ENCODE data around the gene N4BP2L1. TPM values are rescaled to one million over a fixed set of nuclear protein-coding genes. Genes with fewer than 3 reads are reported as not detected.

The N4BP2L1 gene
- 7.9 and 9.3 TPM in 2 replicates for total RNA-seq (2022)
- Bru-seq, nascent RNA, result percentile 61 among the genes with signal in this experiment
- BruChase-seq, experiment 1, labeled RNA remaining after a 2-hour chase, result percentile 55 among the genes with signal in this experiment
- percentile 55 among the genes with signal in this experiment for BruChase-seq, experiment 2, labeled RNA remaining after a 6-hour chase
- long read RNA-seq, transcript N4BP2L1-202 (5 exons, 3,046 nt), result major isoform, 6 of 11 reads
- long read RNA-seq, partial matches to known transcripts, result 0 of 11 reads
- long read RNA-seq, other reads (novel, unspliced or antisense), result 3 of 11 reads

DNA sequence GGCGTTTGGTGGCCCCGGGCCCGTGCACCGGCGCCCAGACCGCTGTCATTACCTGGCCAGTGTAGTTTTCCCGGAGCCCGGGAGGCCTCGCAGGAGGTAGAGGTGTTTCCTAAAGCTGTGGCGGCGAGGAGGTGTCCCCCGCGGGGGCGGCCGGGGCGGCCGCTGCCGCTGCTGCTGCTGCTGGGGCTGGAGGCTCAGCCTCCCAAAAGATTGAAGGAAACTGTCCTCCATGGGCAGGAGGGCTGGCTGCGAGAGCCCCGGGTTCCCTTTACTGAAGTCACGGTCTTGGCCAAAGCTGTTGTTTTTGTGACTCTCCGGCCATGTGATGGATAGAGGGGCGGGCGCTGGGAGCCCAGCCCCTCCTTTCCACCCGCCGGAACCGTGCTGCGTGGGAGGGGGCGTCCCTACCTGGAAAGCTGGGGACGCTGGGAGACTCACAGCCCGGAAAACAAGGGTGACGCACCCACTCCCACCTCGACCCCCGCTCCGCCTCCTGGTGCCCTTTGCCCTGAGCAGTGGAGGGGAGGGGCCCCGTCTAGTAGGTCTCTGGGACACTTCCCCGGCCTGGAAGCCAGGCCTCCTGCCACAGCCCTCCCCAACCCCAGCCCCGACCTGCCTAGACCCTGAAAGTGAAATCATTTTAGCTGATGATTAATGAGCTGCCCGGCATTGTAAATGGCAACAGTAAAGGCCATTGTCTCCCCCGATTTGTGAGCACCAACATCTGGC lies at the start of gene N4BP2L1:
Gene N4BP2L1 (minus strand): TSS at position 279 of the 729 bp plus-strand sequence. CDS start 48 bp downstream, at position 231.
- ChIA-PET POLR2A (interaction anchor here (0.6 to 2.2 kb wide), 7 partner anchors 11 to 519 kb away, joined by 3 to 14 read pairs (median 6); partner anchors contain the start of genes BRCA2 and ZAR1L), CTCF (interaction anchor here (1.2 to 2.2 kb wide), 2 partner anchors 11 to 518 kb away, joined by 3 to 14 read pairs; no protein-coding TSS in a partner anchor)
- peak; percentile 95 to 96 for DNase-seq
- H3K36me3 Mint-ChIP-seq (ENCODE audit: insufficient read depth, unreplicated experiment), result peaks cover 4% of the 10 kb centered on the region
- peak within 1 kb of the TSS; percentile 69 for H3K27ac Mint-ChIP-seq (ENCODE audit: unreplicated experiment)
- H3K9me3 ChIP-seq, result no peaks in the 10 kb centered on the region
- no peaks in the 10 kb centered on the region for H3K27me3 ChIP-seq (replicated peaks; ENCODE audit: control insufficient read depth, insufficient read depth, low read length)
- no TSS peak for BruUV-seq (replicated peaks)
- no peaks in the 10 kb centered on the region for H3K36me3 ChIP-seq (ENCODE audit: control insufficient read depth, insufficient read depth, low read length)
- H3K4me1 Mint-ChIP-seq (ENCODE audit: low read depth, unreplicated experiment), result peaks cover 25% of the 10 kb centered on the region
- intact Hi-C loops (cut with micrococcal nuclease; ENCODE audit: unreplicated experiment), result loop anchor here (1.0 to 10.0 kb wide), 4 partner anchors 15 to 403 kb away; partner anchors contain the start of genes BRCA2, N4BP2L2 and ZAR1L
- no peaks in the 10 kb centered on the region for H3K27me3 Mint-ChIP-seq (ENCODE audit: insufficient read depth, unreplicated experiment)
- H3K4me3 Mint-ChIP-seq (ENCODE audit: unreplicated experiment), result peak within 1 kb of the TSS; percentile 76
- no peaks in the 10 kb centered on the region for H3K9me3 Mint-ChIP-seq (ENCODE audit: unreplicated experiment)
- TF ChIP-seq, protein P1, sequence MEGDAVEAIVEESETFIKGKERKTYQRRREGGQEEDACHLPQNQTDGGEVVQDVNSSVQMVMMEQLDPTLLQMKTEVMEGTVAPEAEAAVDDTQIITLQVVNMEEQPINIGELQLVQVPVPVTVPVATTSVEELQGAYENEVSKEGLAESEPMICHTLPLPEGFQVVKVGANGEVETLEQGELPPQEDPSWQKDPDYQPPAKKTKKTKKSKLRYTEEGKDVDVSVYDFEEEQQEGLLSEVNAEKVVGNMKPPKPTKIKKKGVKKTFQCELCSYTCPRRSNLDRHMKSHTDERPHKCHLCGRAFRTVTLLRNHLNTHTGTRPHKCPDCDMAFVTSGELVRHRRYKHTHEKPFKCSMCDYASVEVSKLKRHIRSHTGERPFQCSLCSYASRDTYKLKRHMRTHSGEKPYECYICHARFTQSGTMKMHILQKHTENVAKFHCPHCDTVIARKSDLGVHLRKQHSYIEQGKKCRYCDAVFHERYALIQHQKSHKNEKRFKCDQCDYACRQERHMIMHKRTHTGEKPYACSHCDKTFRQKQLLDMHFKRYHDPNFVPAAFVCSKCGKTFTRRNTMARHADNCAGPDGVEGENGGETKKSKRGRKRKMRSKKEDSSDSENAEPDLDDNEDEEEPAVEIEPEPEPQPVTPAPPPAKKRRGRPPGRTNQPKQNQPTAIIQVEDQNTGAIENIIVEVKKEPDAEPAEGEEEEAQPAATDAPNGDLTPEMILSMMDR (IDR thresholded peaks at IDR 0.05; ENCODE audit: insufficient read depth in 1 of 2, low read depth in 1 of 2, low read length in 1 of 2, severe bottlenecking in 1 of 2, unreplicated experiment in 1 of 2), result no peak
- H3K4me3 ChIP-seq (ENCODE audit: low read depth, low read length), result peak within 1 kb of the TSS; percentile 62
- peaks cover 22% of the 10 kb centered on the region for H3K4me1 ChIP-seq

DNA sequence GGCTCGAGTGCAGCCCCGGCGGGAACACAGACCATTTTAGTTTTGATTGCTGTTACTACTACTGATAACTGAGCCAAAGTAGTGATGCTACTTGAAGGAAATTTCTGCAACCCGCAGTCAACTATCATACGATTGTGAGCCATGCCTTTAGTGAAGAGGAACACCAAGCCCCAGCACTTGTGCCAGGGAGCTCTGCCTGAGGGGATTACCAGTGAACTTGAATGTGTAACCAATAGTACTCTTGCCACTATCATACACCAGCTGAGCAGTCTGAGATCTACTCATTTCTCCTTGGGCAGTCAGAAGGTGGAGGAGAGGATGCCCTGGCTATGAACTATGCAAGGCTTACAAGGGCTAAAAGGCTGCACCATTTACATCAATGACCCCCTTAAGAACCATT lies 49.0 kb upstream of the N4BP2L1 start:
- intact Hi-C loops (cut with micrococcal nuclease; ENCODE audit: unreplicated experiment), result no loop called here
- no peaks in the 10 kb centered on the region for H3K9me3 Mint-ChIP-seq (ENCODE audit: unreplicated experiment)
- H3K9me3 ChIP-seq, result no peaks in the 10 kb centered on the region
- no peak overlapping the region for H3K27ac Mint-ChIP-seq (ENCODE audit: unreplicated experiment)
- no TSS peak for BruUV-seq (replicated peaks)
- H3K4me3 Mint-ChIP-seq (ENCODE audit: unreplicated experiment), result no peak overlapping the region
- H3K27me3 ChIP-seq (replicated peaks; ENCODE audit: control insufficient read depth, insufficient read depth, low read length), result no peaks in the 10 kb centered on the region
- ChIA-PET CTCF (no interaction called here), POLR2A (no interaction called here)
- H3K27me3 Mint-ChIP-seq (ENCODE audit: insufficient read depth, unreplicated experiment), result no peaks in the 10 kb centered on the region
- H3K4me1 ChIP-seq, result peaks cover 19% of the 10 kb centered on the region
- no peak for DNase-seq
- TF ChIP-seq, protein P1 (IDR thresholded peaks at IDR 0.05; ENCODE audit: insufficient read depth in 1 of 2, low read depth in 1 of 2, low read length in 1 of 2, severe bottlenecking in 1 of 2, unreplicated experiment in 1 of 2), result no peak
- H3K36me3 ChIP-seq (ENCODE audit: control insufficient read depth, insufficient read depth, low read length), result no peaks in the 10 kb centered on the region
- H3K4me1 Mint-ChIP-seq (ENCODE audit: low read depth, unreplicated experiment), result peaks cover 9% of the 10 kb centered on the region
- H3K4me3 ChIP-seq (ENCODE audit: low read depth, low read length), result no peak overlapping the region
- no peaks in the 10 kb centered on the region for H3K36me3 Mint-ChIP-seq (ENCODE audit: insufficient read depth, unreplicated experiment)

DNA sequence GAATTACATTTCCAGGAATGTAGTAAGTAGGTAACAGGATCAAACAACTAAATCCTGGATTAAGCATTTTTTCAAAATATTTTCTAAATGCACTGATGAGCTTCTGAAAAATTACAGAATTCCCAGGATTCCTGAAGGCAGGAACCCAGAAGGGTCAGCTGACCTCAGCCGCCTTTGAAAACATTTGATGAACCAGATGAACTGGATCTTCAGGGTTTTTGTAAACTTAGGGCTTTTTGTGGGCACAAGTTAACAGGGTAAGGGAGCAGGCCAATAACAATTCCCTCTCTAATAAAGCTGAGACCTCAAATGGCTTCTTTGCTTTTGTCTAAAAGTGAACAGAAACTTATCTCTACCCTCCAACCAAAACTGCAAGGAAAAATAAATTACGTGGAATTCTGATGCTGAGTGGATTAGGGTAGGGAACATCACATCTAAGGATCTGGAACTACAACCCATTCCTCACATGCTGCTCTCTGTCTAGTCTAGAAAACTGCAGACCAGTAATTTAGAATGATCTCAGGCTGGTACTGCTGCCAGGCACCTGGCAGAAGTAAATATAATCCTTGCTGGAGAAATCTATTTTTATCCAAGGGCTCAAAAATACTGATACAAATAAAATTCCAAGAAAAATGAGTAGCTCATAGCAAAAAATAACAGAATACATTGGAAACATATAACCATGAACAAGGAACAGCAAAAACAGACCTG lies 48.2 kb upstream of the N4BP2L1 start:
- Mint-ChIP-seq H3K27me3 (ENCODE audit: insufficient read depth, unreplicated experiment) (no peaks in the 10 kb centered on the region), H3K9me3 (ENCODE audit: unreplicated experiment) (no peaks in the 10 kb centered on the region), H3K4me1 (ENCODE audit: low read depth, unreplicated experiment) (peaks cover 9% of the 10 kb centered on the region), H3K4me3 (ENCODE audit: unreplicated experiment) (no peak overlapping the region), H3K27ac (ENCODE audit: unreplicated experiment) (peak overlapping the region; percentile 5), H3K36me3 (ENCODE audit: insufficient read depth, unreplicated experiment) (no peaks in the 10 kb centered on the region)
- intact Hi-C loops (cut with micrococcal nuclease; ENCODE audit: unreplicated experiment), result no loop called here
- CTCF ChIA-PET, result no interaction called here
- Histone ChIP-seq H3K9me3 (no peaks in the 10 kb centered on the region), H3K4me3 (ENCODE audit: low read depth, low read length) (no peak overlapping the region), H3K4me1 (peaks cover 19% of the 10 kb centered on the region), H3K27me3 (replicated peaks; ENCODE audit: control insufficient read depth, insufficient read depth, low read length) (no peaks in the 10 kb centered on the region), H3K36me3 (ENCODE audit: control insufficient read depth, insufficient read depth, low read length) (no peaks in the 10 kb centered on the region)
- POLR2A ChIA-PET, result interaction anchor here (0.6 kb wide), 1 partner anchor 36 kb away, joined by 5 read pairs; no protein-coding TSS in a partner anchor
- TF ChIP-seq, protein P1 (IDR thresholded peaks at IDR 0.05; ENCODE audit: insufficient read depth in 1 of 2, low read depth in 1 of 2, low read length in 1 of 2, severe bottlenecking in 1 of 2, unreplicated experiment in 1 of 2), result no peak
- peak in 1 of 2 experiments; percentile 31 for DNase-seq
- BruUV-seq (replicated peaks), result no TSS peak
